A549 treated with Mapracorat at 1 μM for 4 hours (cell line): ENCODE results near the gene GRAMD4. TPM values are rescaled to one million over a fixed set of nuclear protein-coding genes. Genes with fewer than 3 reads are reported as not detected.

Source experiments
- total RNA-seq: library from RNA; stranded (reverse); fragments of 200-300 nt; extraction: Qiagen RNA extraction; gene quantifications from 5 replicates; pipeline ENCODE4 v1.2.3, GENCODE V29; 2022

The GRAMD4 gene, protein sequence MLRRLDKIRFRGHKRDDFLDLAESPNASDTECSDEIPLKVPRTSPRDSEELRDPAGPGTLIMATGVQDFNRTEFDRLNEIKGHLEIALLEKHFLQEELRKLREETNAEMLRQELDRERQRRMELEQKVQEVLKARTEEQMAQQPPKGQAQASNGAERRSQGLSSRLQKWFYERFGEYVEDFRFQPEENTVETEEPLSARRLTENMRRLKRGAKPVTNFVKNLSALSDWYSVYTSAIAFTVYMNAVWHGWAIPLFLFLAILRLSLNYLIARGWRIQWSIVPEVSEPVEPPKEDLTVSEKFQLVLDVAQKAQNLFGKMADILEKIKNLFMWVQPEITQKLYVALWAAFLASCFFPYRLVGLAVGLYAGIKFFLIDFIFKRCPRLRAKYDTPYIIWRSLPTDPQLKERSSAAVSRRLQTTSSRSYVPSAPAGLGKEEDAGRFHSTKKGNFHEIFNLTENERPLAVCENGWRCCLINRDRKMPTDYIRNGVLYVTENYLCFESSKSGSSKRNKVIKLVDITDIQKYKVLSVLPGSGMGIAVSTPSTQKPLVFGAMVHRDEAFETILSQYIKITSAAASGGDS
- total RNA-seq, result 11.2 to 21.3 TPM (median 19.2 TPM) in 5 replicates

DNA sequence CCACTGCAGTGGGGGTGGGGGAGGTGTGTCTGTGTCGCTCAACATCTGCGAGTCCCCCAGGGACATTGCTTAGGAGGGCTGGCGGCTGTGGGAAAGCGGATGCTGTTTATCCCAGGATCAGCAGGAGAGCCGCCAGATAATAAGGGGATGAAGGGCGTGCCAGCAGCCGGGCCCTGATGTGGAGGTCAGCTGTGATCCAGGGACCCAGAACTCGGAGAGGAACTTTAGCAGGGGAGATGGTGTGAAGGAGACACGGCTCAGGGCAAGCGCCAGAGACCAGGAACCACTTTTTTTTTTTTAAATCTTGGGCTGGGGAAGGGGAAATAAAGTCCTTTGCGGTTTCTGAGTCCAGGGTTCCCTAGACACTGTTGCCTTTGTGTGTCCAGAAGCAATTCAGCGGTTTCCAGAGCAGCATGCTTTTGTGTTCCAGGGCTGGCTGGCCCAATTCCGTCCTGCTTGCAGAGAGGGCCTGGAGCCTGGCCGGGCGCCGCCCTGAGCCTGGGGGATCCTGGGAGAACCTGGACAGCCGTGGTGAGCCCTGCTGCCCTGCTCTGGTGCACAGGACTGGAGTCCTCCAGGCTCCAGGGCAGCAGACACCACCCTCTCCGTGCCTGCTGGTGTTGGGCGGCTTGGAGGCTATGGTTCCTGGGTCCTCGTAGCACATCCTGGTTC, at the start of gene GRAMD4:
TSS of gene GRAMD4 (plus strand) at position 557 of the 672 bp plus-strand sequence. CDS start 6,414 bp downstream, outside the sequence.

Other genes starting within 250 kb of the GRAMD4 start
- 22.5 to 30.8 TPM (median 28.0 TPM) in 5 replicates for gene CELSR1, start 82.8 kb upstream of the GRAMD4 start, total RNA-seq
- 19.5 to 25.2 TPM (median 24.5 TPM) in 5 replicates for gene CERK, start 117.9 kb downstream of the GRAMD4 start, total RNA-seq
- 9.1 to 10.4 TPM (median 9.4 TPM) in 5 replicates for gene TBC1D22A, start 142.3 kb downstream of the GRAMD4 start, total RNA-seq